Skeletal muscle satellite cell (primary cell): Measurements from ENCODE around the gene P2RY14.
"Not testable (repeated sequence)": the region's sequence is repeated elsewhere in the genome, so short reads cannot be mapped to it uniquely, and the experiment has no call there.

Experiments used
- H3K27me3 ChIP-seq: 2 replicates; pipeline ENCODE4 v1.7.0; 2013; ENCODE audit warnings: low read length; ENCODE audit not compliant: control insufficient read depth, insufficient read depth
- H3K36me3 ChIP-seq: 2 replicates; pipeline ENCODE4 v1.7.0; 2013; ENCODE audit warnings: mild to moderate bottlenecking, control low read depth, low read length; ENCODE audit not compliant: insufficient read depth
- H3K4me1 ChIP-seq: 2 replicates; pipeline ENCODE4 v1.7.0; 2013; ENCODE audit warnings: low read length; ENCODE audit not compliant: control insufficient read depth, insufficient read depth
- H3K4me2 ChIP-seq: 2 replicates; pipeline ENCODE4 v1.7.0; 2013; ENCODE audit warnings: mild to moderate bottlenecking, low read length
- H3K4me3 ChIP-seq: 2 replicates; pipeline ENCODE4 v1.7.0; 2013; ENCODE audit warnings: low read length
- H3K9ac ChIP-seq: 2 replicates; pipeline ENCODE4 v1.7.0; 2013; ENCODE audit warnings: mild to moderate bottlenecking, low read depth, low read length, moderate library complexity
- H3K9me3 ChIP-seq: replicated peaks from 2 replicates; pipeline ENCODE4 v1.7.0; 2013; ENCODE audit warnings: mild to moderate bottlenecking, control low read depth, low read length

The P2RY14 gene

DNA sequence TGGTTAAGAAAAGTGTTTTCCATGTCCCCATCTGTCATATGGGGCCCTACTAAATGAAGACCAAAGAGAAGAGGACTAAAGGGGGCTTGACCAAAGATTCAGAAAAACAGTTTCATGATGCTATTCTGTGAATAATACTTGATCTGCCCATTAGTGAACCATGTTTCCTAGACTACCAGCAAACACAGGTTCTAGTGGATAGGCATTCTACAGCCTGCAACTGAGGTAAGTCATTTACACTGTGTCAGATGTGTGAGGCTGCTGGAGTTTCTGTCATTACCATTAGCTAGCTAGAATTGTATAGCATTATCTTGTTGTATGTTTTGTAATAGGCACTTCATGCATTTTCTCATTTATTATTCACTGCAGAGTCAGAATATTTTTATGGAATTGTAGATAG is 81.9 kb downstream of the P2RY14 start:
- Histone ChIP-seq H3K27me3 (no peaks in the 10 kb centered on the region), H3K9me3 (no peaks in the 10 kb centered on the region), H3K9ac (no peak overlapping the region), H3K4me3 (no peak overlapping the region), H3K4me1 (no peaks in the 10 kb centered on the region), H3K4me2 (no peak overlapping the region), H3K36me3 (no peaks in the 10 kb centered on the region)

DNA sequence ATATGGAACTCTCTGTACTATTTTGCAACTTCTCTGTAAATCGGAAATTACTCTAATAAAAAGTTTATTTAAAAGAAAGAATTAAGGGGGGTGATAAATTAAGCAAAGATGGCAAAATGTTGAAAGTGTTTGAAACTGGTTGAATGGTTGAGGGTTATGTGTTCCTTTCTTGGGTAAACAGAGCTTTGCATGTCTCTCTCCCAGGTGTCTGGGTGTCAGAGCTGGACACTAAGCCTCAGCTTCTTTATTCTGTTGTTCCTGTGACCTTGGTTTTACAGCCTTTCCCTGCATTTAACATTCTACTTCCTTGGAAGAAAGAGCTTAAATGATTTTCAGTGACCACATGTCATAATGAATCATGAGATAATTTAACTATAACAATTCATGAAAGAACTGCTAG is 82.5 kb downstream of the P2RY14 start:
- Histone ChIP-seq H3K9me3 (no peaks in the 10 kb centered on the region), H3K36me3 (no peaks in the 10 kb centered on the region), H3K4me2 (no peak overlapping the region), H3K4me3 (no peak overlapping the region), H3K4me1 (no peaks in the 10 kb centered on the region), H3K27me3 (no peaks in the 10 kb centered on the region), H3K9ac (no peak overlapping the region)

DNA sequence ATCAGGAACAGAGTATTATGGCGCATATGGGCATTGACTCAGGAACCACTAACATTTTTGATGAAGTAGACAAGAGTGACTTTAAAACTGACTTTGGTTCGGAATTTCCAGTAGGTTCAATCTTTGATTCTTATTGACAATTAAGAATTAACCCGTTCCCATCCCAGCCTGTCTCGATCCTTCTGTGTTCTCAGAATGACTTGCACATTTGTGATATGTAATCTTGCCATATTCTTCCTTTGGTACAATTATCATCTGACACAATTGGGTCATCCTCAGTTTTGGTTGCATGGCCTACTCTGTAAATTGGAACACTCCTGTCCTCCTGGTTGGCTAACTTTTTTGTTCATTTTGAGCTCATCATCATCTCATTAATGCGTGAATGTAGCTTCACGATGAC is 85.8 kb downstream of the P2RY14 start:
- Histone ChIP-seq H3K9me3 (no peaks in the 10 kb centered on the region), H3K36me3 (no peaks in the 10 kb centered on the region), H3K4me3 (no peak overlapping the region), H3K9ac (no peak overlapping the region), H3K4me1 (no peaks in the 10 kb centered on the region), H3K4me2 (no peak overlapping the region), H3K27me3 (no peaks in the 10 kb centered on the region)

DNA sequence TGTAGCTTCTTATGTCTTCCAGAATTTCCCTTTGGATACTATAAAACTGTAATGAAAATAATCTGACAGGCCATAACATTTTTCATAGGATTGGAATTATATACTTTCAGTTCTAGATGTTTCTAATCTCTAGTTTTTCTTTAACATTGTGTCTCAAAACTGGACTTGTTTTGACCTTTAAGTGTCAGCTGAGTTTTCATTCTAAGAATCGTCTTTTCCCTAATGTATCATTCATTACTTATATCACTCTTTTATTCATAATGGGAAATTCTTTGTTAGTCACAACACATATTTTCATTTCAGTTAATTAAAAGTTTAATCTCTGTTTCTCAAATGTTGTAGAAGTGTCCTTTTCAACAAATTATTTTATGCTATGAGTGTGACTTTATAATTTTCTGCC is 87.2 kb downstream of the P2RY14 start:
- Histone ChIP-seq H3K4me1 (no peaks in the 10 kb centered on the region), H3K9ac (no peak overlapping the region), H3K27me3 (no peaks in the 10 kb centered on the region), H3K4me2 (no peak overlapping the region), H3K36me3 (no peaks in the 10 kb centered on the region), H3K9me3 (no peaks in the 10 kb centered on the region), H3K4me3 (no peak overlapping the region)

DNA sequence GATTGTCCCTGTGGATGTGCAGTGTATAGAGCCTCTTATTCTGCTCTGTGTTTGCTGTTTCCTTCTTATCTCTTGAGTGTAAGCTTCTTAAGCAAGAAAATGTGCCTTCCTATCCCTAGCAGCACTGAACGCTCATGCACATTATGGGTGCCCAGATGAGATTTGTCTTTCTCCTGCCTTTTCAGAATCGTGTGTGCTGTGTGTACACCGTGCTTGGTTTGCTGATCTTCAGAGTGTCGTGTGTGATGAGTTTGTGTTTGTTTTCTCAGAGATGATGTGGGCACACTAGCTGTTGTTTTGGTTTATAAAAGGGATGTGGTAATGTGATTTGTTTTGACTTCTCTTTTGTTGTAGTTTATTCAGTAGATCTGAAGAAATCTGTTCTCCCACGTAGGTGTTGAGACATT is 95.1 kb downstream of the P2RY14 start:
- H3K9me3 ChIP-seq: no peaks in the 10 kb centered on the region
- H3K36me3 ChIP-seq: no peaks in the 10 kb centered on the region
- no peak overlapping the region for H3K4me2 ChIP-seq
- H3K4me3 ChIP-seq: no peak overlapping the region
- H3K9ac ChIP-seq: no peak overlapping the region
- H3K27me3 ChIP-seq: peaks cover 6% of the 10 kb centered on the region
- no peaks in the 10 kb centered on the region for H3K4me1 ChIP-seq

DNA sequence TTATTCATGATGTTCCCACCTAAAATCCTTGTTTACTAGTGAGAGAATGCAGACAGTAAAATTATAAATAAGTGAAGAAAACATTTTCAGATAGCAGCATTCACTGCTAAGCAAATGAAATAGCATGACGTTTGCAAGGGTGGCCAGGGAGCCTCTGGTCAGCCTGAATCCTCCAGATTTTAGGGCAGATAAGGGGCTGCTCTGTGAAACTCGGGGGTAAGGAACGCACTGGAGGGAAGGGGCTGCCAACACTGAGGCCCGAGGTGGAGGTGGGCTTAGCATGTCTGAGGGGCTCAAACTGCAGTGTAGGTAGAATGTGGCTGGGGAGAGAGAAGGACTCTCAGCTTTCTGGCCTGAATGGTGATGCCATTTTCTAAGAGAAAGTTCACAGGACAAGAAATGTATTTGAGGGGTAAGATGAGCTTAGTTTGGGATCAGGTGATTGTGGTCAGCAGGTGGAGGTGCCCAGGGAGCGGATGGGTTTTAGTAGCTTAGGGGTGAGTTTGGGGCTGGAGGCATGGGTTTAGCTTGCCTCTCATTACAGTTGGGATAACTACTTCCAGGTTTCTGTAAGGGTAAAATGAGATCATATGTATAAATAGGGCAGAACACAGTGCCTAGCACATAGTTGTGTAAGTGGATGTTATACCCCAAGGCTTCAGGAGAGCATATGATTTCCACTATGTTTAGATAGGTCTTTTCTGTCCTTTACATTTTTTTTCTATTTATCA is 95.8 kb downstream of the P2RY14 start:
- no peaks in the 10 kb centered on the region for H3K4me1 ChIP-seq
- H3K4me2 ChIP-seq: no peak overlapping the region
- no peaks in the 10 kb centered on the region for H3K9me3 ChIP-seq
- H3K4me3 ChIP-seq: no peak overlapping the region
- peaks cover 6% of the 10 kb centered on the region for H3K27me3 ChIP-seq
- H3K9ac ChIP-seq: no peak overlapping the region
- H3K36me3 ChIP-seq: no peaks in the 10 kb centered on the region

DNA sequence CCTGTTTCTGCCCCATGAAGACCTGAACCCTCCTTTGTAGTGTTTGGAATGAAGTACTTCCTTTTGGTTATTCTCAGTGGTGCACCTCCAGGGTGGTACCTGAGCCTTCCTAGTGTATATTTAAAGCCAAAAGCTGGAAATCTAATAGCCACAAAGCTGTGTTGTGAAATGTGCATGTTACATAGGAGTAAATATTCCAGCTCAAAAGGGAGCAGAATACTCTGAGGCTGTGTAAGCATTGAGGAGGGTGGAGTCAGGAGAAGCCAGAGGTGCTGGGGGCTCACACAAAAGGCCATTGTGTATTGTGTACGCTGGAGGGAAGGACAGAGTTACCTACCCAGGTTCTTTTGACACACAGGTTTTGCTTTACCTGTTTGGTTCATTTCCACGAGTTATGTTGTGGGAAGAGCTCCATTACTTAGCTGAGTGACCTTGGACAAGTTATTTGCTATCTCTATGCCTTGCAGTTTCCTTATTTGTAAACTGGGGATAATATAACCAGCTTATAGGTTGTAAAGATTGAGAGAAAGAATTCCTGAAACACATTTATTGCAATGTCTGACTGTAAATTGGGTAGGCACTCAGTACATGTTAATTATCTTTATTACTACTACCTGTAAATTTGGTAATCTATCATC is 100.0 kb downstream of the P2RY14 start:
- Histone ChIP-seq H3K9ac (no peak overlapping the region), H3K36me3 (no peaks in the 10 kb centered on the region), H3K9me3 (no peaks in the 10 kb centered on the region), H3K4me1 (no peaks in the 10 kb centered on the region), H3K27me3 (peaks cover 6% of the 10 kb centered on the region), H3K4me2 (no peak overlapping the region), H3K4me3 (no peak overlapping the region)

DNA sequence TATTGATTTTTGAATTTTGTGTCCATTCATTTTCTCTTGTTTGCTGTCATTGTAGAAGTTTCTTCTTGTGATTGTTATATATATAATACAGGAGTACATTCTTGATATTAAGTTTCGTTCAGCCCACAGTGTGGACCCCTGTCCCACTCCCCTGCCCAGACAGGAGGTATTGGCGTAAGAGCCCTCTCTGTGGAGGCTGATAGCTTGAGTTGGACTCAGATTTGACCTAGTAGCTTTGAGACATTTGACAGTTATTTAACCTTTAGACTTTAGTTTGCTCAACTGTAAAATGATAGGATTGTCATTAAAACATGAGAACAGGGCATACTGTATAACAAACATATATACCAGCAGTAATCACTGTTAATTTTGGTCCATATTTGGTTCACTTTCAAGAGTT is 102.4 kb downstream of the P2RY14 start:
- Histone ChIP-seq H3K4me1 (no peaks in the 10 kb centered on the region), H3K4me2 (no peak overlapping the region), H3K9me3 (no peaks in the 10 kb centered on the region), H3K27me3 (peaks cover 6% of the 10 kb centered on the region), H3K9ac (no peak overlapping the region), H3K36me3 (no peaks in the 10 kb centered on the region), H3K4me3 (no peak overlapping the region)

DNA sequence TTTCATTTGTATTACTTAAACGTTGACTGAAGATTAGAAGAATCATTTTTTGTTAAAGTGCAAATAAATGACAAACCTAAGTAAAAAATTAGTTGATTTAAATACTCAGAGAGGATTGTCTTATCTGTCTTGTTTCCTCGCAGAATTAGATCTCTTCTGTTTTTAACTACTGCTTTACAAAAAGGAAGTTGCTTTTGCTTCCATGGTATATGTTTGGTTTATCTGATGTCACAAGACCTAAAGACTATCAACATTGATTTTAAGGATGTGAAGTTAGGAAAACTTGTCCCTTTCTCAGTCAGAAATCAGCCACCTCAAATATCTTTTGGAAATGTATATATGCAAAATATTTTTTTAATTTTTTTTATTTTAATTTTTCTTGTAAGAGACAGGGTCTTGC is 104.0 kb downstream of the P2RY14 start:
- Histone ChIP-seq H3K4me3 (no peak overlapping the region), H3K4me1 (no peaks in the 10 kb centered on the region), H3K27me3 (no peaks in the 10 kb centered on the region), H3K4me2 (no peak overlapping the region), H3K9ac (no peak overlapping the region), H3K9me3 (no peaks in the 10 kb centered on the region), H3K36me3 (no peaks in the 10 kb centered on the region)

DNA sequence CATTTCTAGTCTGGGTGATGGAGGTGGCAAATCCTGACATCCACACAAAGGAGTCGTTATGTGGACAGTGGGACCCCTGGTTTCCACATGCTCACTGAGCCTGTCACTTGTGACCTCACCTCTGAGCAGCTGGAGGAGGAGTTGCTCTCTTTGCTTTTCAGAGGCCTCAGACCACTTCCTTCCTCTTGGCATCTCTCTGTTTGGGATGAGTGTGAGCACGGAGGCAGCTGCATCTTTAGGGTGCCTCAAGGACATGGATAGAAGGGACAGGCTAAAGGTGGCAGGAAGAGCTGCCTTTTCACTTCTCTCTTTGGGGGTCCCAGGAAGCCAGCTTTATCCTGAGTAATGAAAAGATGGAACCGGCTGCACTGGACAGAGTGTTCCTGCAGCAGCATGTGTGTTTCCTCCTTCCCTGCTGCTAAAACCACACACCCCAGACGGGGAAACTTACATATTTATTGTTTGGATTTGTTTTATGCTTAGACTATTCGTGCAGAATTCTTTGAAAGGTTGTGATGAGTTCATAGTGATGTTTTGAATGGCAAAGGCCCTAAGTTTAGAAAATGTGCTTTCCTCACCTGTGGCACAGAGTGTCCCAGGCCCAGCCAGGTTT is 107.1 kb downstream of the P2RY14 start:
- H3K9me3 ChIP-seq: no peaks in the 10 kb centered on the region
- H3K9ac ChIP-seq: no peak overlapping the region
- H3K36me3 ChIP-seq: no peaks in the 10 kb centered on the region
- H3K4me3 ChIP-seq: no peak overlapping the region
- H3K4me2 ChIP-seq: no peak overlapping the region
- H3K27me3 ChIP-seq: no peaks in the 10 kb centered on the region
- no peaks in the 10 kb centered on the region for H3K4me1 ChIP-seq

DNA sequence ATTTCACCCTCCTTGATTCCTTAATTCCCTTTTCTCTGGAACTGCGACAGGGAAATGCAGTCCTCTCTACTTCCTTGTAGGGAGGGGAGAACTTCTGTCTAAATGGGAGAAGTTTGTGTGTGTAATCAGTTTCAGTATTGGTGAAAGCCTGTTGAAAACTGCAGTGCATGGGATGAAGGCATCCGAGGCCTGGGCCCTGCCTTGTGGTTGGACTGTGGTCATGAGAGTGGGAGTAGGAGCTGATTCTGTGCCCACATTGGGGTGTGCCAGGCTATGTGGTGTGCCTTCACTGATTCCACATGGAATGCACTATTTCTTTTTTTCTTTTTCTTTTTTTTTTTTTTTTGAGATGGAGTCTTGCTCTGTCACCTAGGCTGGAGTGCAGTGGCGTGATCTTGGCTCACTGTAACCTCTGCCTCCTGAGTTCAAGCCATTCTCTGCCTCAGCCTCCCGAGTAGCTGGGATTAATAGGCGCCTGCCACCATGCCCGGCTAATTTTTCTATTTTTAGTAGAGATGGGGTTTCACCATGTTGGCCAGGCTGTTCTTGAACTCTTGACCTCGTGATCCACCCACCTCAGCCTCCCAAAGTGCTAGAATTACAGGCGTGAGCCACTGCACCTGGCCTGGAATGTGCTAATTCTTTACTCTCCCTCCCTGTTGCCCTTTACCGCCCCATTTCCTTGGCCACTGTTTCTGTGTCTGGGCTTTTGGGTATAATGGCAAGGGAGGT is 108.2 kb downstream of the P2RY14 start:
- H3K4me1 ChIP-seq, H3K9ac ChIP-seq, H3K27me3 ChIP-seq, H3K4me3 ChIP-seq, H3K9me3 ChIP-seq, H3K36me3 ChIP-seq, H3K4me2 ChIP-seq: not testable (repeated sequence)
